GM18868 (cell line): Measurements from ENCODE around the gene ZNF565.
"Not testable (repeated sequence)": the region's sequence is repeated elsewhere in the genome, so short reads cannot be mapped to it uniquely, and the experiment has no call there.

Experiments used
- ATAC-seq: cut with Tn5 transposase; IDR thresholded peaks from one replicate; pipeline ENCODE4 v1.9.1; 2021; ENCODE audit warnings: mild to moderate bottlenecking, moderate library complexity; ENCODE audit not compliant: unreplicated experiment

Gene ZNF565

GRCh38 chr19:36214386-36215275, at the start of gene ZNF565, which contains the start of gene ZNF146:
ZNF565 (minus strand) TSS chr19:36214665; CDS start chr19:36201985, 12,680 bp downstream.
ZNF146 (plus strand) TSS chr19:36215106; CDS start chr19:36236441, 21,335 bp downstream.
- ATAC-seq: peak; percentile 90

DNA sequence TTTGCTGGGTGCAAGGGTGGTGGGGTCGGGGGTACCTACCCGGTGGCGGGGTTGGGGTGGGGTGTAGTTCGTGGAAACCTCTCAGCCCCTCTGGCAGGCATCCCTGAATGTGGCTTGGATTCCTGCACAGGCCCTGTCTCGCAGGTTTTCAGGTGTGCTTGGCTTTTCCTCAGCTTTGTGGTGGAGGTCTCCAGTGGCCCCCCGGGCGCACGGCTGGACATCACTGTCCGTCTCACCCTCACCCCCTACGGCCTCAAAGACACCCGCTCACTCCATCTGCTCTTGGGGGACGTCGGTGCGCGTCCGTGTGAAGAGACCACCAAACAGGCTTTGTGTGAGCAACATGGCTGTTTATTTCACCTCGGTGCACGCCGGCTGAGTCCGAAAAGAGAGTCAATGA, 44.7 kb upstream of the ZNF565 start:
- no peak for ATAC-seq

GRCh38 chr19:36258028-36258875, 43.8 kb upstream of the ZNF565 start:
- no peak for ATAC-seq

DNA sequence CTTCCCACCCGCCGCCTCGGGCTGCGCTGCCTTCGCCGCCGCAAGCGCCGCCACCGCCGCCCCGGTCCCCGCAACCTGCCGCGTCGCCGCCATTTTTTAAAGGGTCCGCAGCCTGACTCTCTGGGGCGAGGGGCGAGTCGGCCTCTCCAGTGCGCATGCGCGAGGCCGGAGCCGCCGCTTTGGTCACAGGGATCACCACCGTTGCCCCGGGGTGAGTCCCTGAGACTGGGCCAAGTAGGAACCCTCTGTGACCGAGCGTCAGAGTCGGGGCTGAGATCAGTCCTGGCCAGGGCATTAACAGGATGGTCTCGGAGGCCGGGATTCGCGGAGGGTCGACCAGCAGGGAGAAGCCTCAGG, 43.0 kb upstream of the ZNF565 start:
- ATAC-seq: no peak

- ATAC-seq: no peak
Measured at GRCh38 chr19:36256853-36257519, 42.5 kb upstream of the ZNF565 start.

DNA sequence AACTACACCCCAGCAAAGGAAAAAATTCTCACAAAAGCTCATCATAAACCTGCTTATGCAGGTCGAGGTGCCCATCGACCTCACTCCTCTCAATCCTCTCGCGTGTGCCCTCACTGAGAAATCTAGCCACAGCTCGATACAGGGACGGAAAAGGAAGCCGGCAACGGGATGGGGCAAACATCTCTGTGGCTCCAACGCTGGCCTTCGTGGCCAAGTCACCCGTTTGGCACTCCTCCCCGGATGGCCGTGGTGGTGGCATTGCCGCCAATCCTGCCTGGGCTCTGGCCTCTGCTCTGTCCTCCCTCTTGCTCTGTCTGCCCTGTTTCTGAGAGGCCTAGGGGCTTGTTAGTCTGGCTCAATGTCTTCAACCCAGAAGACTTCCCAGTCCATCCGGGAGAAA, 41.6 kb upstream of the ZNF565 start:
- no peak for ATAC-seq

GRCh38 chr19:36255316-36255715, 40.9 kb upstream of the ZNF565 start:
- no peak for ATAC-seq

- no peak for ATAC-seq
Measured at GRCh38 chr19:36254848-36255247, 40.4 kb upstream of the ZNF565 start.

- ATAC-seq: no peak
Measured at GRCh38 chr19:36252047-36252446, 37.6 kb upstream of the ZNF565 start.

GRCh38 chr19:36246006-36246481, 31.6 kb upstream of the ZNF565 start:
- no peak for ATAC-seq

DNA sequence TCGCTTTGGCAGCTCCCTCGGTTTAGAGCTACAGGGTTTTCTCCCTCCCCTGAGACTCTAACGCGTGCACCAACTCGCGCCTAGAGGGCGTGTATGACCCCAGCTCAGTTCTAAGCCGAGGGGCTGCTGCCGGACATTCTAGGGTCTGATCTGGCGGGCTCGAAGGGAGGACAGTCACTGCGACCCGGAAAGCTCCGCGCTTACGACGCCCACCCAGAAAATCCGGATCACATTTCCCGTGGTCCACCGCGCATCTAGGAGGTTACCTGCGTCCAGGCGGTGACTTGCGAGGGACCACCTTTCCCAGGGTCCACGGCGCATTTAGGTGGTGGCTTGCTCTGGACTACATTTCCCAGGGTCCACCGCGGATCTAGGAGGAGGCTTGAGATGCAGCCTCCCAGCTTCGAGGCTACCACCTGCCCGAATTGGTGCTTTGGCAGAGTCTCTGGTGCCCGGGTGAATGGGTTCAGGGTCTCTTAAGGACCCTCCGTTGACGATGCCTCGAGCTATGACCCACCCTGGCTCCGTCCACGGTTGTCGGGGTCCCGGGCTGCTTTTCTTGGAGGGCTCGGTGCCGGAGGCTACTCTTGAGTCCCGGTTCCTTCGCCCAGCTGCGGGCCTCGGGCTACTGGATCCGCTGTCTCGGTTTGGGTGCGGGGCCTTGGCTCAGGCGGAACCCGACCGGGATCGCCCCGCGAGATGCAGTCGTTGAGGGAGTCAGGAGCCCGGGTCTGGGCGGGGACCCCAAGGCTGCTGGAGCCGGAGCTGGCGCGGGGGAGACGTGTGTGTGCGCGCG, 30.9 kb upstream of the ZNF565 start:
- ATAC-seq: no peak

DNA sequence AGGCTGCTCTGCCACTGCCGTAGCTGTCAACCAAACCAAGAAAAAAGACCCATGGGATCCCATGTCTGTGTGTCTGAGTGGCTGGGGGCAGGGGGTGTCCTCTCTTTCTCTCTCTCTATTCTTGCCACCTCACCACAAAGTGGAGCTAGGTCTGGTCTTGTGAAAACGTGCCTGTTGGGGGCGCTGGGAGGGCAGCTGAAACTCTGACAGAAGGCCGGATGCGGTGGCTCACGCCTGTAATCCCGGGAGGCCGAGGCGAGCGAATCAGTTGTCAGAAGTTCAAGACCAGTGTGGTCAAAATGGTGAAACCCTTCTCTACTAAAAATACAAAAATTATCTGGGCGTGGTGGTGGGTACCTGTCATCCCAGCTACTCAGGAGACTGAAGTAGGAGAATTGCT, 29.6 kb upstream of the ZNF565 start:
- no peak for ATAC-seq

- ATAC-seq: no peak
Measured at GRCh38 chr19:36236946-36237310, 22.5 kb upstream of the ZNF565 start.

- no peak for ATAC-seq
Measured at GRCh38 chr19:36236304-36236945, 22.0 kb upstream of the ZNF565 start.

- ATAC-seq: not testable (repeated sequence)
Measured at GRCh38 chr19:36233626-36234025, 19.2 kb upstream of the ZNF565 start.

- no peak for ATAC-seq
Measured at GRCh38 chr19:36225219-36225892, 10.9 kb upstream of the ZNF565 start.

GRCh38 chr19:36222503-36222902, 8.0 kb upstream of the ZNF565 start:
- ATAC-seq: no peak

DNA sequence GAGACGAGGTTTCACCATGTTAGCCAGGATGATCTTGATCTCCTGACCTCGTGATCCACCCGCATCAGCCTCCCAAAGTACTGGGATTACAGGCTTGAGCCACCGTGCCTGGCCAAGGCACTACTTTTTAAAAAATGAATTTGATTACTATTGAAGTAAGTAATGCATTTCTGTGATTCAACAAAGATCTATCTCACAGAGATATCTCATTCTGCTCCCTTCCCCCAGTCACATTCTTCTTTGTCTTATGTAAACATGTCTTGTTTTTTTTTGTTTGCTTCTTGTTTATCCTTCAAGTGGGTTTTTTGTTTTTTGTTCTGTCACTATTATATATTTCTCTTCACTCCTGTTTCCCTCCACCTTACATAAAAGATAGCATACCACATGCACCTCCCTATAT, 7.0 kb upstream of the ZNF565 start:
- no peak for ATAC-seq
